ENCODE measurements around the gene PRKAG2.

DNA sequence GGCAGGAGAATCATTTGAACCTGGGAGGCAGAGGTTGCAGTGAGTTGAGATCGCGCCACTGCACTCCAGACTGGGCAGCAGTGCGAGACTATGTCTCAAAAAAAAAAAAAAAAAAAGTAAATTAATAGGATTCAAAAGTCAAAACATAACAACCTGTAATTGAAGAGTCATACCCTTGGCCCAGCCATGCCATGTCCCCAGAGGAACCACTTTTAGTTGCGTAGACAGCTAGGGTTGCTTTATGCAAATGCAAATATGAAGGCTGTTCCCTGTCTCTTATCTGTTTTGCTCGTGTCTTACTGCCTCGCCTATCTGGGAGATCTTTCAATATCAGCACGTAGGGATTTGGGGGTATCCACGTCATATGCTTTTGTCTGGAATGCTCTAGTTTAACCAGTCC, 73.1 kb downstream of the PRKAG2 start:
- TF ChIP-seq POLR2A (IDR thresholded peaks at IDR 0.05): no peak
- TF ChIP-seq, protein P1, sequence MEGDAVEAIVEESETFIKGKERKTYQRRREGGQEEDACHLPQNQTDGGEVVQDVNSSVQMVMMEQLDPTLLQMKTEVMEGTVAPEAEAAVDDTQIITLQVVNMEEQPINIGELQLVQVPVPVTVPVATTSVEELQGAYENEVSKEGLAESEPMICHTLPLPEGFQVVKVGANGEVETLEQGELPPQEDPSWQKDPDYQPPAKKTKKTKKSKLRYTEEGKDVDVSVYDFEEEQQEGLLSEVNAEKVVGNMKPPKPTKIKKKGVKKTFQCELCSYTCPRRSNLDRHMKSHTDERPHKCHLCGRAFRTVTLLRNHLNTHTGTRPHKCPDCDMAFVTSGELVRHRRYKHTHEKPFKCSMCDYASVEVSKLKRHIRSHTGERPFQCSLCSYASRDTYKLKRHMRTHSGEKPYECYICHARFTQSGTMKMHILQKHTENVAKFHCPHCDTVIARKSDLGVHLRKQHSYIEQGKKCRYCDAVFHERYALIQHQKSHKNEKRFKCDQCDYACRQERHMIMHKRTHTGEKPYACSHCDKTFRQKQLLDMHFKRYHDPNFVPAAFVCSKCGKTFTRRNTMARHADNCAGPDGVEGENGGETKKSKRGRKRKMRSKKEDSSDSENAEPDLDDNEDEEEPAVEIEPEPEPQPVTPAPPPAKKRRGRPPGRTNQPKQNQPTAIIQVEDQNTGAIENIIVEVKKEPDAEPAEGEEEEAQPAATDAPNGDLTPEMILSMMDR (IDR thresholded peaks at IDR 0.05): no peak

All from breast epithelium (tissue), 3 donors.